CD4-positive, alpha-beta T cell treated with Interleukin-6 for 4 hours (primary cell): ENCODE results near the gene LIN52.
A peak's percentile ranks its signal among the peaks of the same experiment; 100 is the strongest.

Experiments used
- DNase-seq: peaks from one replicate; pipeline ENCODE4 v3.0.0-alpha.2; 2020; ENCODE audit warnings: mixed read lengths

LIN52 gene

GRCh38 chr14:74084277-74085046, at the start of gene LIN52, which contains the start of gene ALDH6A1:
Gene LIN52, plus strand, starts transcription at chr14:74084956. Its CDS starts 19 bp downstream, at chr14:74084975.
Gene ALDH6A1, minus strand, starts transcription at chr14:74084453. Its CDS starts 59 bp downstream, at chr14:74084394.
- peak; percentile 98 for DNase-seq

- DNase-seq: no peak
Measured at GRCh38 chr14:74035556-74035955, 49.2 kb upstream of the LIN52 start.

GRCh38 chr14:74038020-74038859, 46.5 kb upstream of the LIN52 start:
- DNase-seq: peak; percentile 4

GRCh38 chr14:74042296-74042695, 42.5 kb upstream of the LIN52 start:
- DNase-seq: no peak

GRCh38 chr14:74045522-74045921, 39.2 kb upstream of the LIN52 start:
- DNase-seq: no peak

GRCh38 chr14:74048281-74048680, 36.5 kb upstream of the LIN52 start:
- DNase-seq: no peak

GRCh38 chr14:74049876-74050495, 34.8 kb upstream of the LIN52 start:
- no peak for DNase-seq

GRCh38 chr14:74062809-74063150, 22.0 kb upstream of the LIN52 start:
- no peak for DNase-seq

GRCh38 chr14:74064426-74064825, 20.3 kb upstream of the LIN52 start:
- DNase-seq: no peak

- DNase-seq: no peak
Measured at GRCh38 chr14:74064883-74065282, 19.9 kb upstream of the LIN52 start.

- no peak for DNase-seq
Measured at GRCh38 chr14:74065746-74066575, 18.8 kb upstream of the LIN52 start.

GRCh38 chr14:74077401-74077800, 7.4 kb upstream of the LIN52 start:
- DNase-seq: no peak

GRCh38 chr14:74080820-74081460, 3.8 kb upstream of the LIN52 start:
- DNase-seq: no peak

- DNase-seq: no peak
Measured at GRCh38 chr14:74081491-74081890, 3.3 kb upstream of the LIN52 start.

- no peak for DNase-seq
Measured at GRCh38 chr14:74083161-74083560, 1.6 kb upstream of the LIN52 start.

- no peak for DNase-seq
Measured at GRCh38 chr14:74083784-74084276, 926 bp upstream of the LIN52 start.

- DNase-seq: no peak
Measured at GRCh38 chr14:74085047-74085637, 386 bp downstream of the LIN52 start.

GRCh38 chr14:74085828-74086227, 1.1 kb downstream of the LIN52 start:
- DNase-seq: no peak

- no peak for DNase-seq
Measured at GRCh38 chr14:74089251-74090020, 4.7 kb downstream of the LIN52 start.

- no peak for DNase-seq
Measured at GRCh38 chr14:74105381-74105780, 20.6 kb downstream of the LIN52 start.

- no peak for DNase-seq
Measured at GRCh38 chr14:74109369-74109768, 24.6 kb downstream of the LIN52 start.
